Neuron (in vitro differentiated cells): Measurements from ENCODE around the gene NELL2.

Experiments used
- H2AFZ ChIP-seq: one replicate; pipeline ENCODE4 v1.6.1; 2013; ENCODE audit warnings: low read depth, mild to moderate bottlenecking, inconsistent platforms, low read length, moderate library complexity
- H3K27me3 ChIP-seq: one replicate; pipeline ENCODE4 v1.6.1; 2013; ENCODE audit warnings: low read length; ENCODE audit not compliant: insufficient read depth
- H3K36me3 ChIP-seq: one replicate; pipeline ENCODE4 v1.6.1; 2013; ENCODE audit warnings: low read length; ENCODE audit not compliant: insufficient read depth
- H3K4me1 ChIP-seq: one replicate; pipeline ENCODE4 v1.6.1; 2013; ENCODE audit warnings: low read length; ENCODE audit not compliant: insufficient read depth
- H3K4me3 ChIP-seq: 2 replicates; pipeline ENCODE4 v1.5.1; 2013; ENCODE audit warnings: mild to moderate bottlenecking, low read length, moderate library complexity
- H3K9me3 ChIP-seq: one replicate; pipeline ENCODE4 v1.6.1; 2013; ENCODE audit warnings: low read length

The NELL2 gene

GRCh38 chr12:44477331-44477980, 398.7 kb downstream of the NELL2 start:
- H3K4me1 ChIP-seq = no peaks in the 10 kb centered on the region
- H3K36me3 ChIP-seq = no peaks in the 10 kb centered on the region
- H3K9me3 ChIP-seq = peaks cover 17% of the 10 kb centered on the region
- no peak overlapping the region for H2AFZ ChIP-seq
- H3K27me3 ChIP-seq = no peaks in the 10 kb centered on the region
- H3K4me3 ChIP-seq = no peak overlapping the region

- H3K36me3 ChIP-seq = no peaks in the 10 kb centered on the region
Observed at GRCh38 chr12:44476683-44477082, 399.4 kb downstream of the NELL2 start.

GRCh38 chr12:44465139-44465538, 411.0 kb downstream of the NELL2 start:
- Histone ChIP-seq H3K27me3 (no peaks in the 10 kb centered on the region), H3K4me3 (no peak overlapping the region), H2AFZ (no peak overlapping the region), H3K4me1 (peaks cover 16% of the 10 kb centered on the region), H3K9me3 (peaks cover 6% of the 10 kb centered on the region), H3K36me3 (no peaks in the 10 kb centered on the region)

More at GRCh38 chr12:44476683-44477082, 399.4 kb downstream of the NELL2 start:
- no peaks in the 10 kb centered on the region for H3K27me3 ChIP-seq
- peaks cover 14% of the 10 kb centered on the region for H3K9me3 ChIP-seq
- H2AFZ ChIP-seq = no peak overlapping the region
- no peak overlapping the region for H3K4me3 ChIP-seq
- H3K4me1 ChIP-seq = no peaks in the 10 kb centered on the region

- Histone ChIP-seq H3K4me3 (no peak overlapping the region), H2AFZ (peak overlapping the region; percentile 20), H3K27me3 (no peaks in the 10 kb centered on the region), H3K36me3 (no peaks in the 10 kb centered on the region), H3K9me3 (peaks cover 6% of the 10 kb centered on the region), H3K4me1 (peaks cover 16% of the 10 kb centered on the region)
Observed at GRCh38 chr12:44464180-44464579, 411.9 kb downstream of the NELL2 start.

- H2AFZ ChIP-seq = no peak overlapping the region
- H3K27me3 ChIP-seq = no peaks in the 10 kb centered on the region
- H3K36me3 ChIP-seq = no peaks in the 10 kb centered on the region
- peaks cover 6% of the 10 kb centered on the region for H3K9me3 ChIP-seq
- H3K4me3 ChIP-seq = no peak overlapping the region
- H3K4me1 ChIP-seq = peaks cover 16% of the 10 kb centered on the region
Observed at GRCh38 chr12:44462729-44463128, 413.4 kb downstream of the NELL2 start.

GRCh38 chr12:44460261-44460660, 415.9 kb downstream of the NELL2 start:
- H3K4me3 ChIP-seq = no peak overlapping the region
- H3K36me3 ChIP-seq = no peaks in the 10 kb centered on the region
- H3K27me3 ChIP-seq = no peaks in the 10 kb centered on the region
- H3K4me1 ChIP-seq = peaks cover 16% of the 10 kb centered on the region
- no peak overlapping the region for H2AFZ ChIP-seq
- H3K9me3 ChIP-seq = no peaks in the 10 kb centered on the region

GRCh38 chr12:44459569-44459968, 416.5 kb downstream of the NELL2 start:
- Histone ChIP-seq H2AFZ (no peak overlapping the region), H3K4me3 (no peak overlapping the region), H3K27me3 (no peaks in the 10 kb centered on the region), H3K36me3 (no peaks in the 10 kb centered on the region), H3K9me3 (no peaks in the 10 kb centered on the region), H3K4me1 (peaks cover 13% of the 10 kb centered on the region)
